GM21619 (cell line): ENCODE results near the gene TNFAIP2.

Experiments used
- ATAC-seq: cut with Tn5 transposase; IDR thresholded peaks from one replicate; pipeline ENCODE4 v1.9.1; 2021; ENCODE audit not compliant: unreplicated experiment

Gene TNFAIP2

DNA sequence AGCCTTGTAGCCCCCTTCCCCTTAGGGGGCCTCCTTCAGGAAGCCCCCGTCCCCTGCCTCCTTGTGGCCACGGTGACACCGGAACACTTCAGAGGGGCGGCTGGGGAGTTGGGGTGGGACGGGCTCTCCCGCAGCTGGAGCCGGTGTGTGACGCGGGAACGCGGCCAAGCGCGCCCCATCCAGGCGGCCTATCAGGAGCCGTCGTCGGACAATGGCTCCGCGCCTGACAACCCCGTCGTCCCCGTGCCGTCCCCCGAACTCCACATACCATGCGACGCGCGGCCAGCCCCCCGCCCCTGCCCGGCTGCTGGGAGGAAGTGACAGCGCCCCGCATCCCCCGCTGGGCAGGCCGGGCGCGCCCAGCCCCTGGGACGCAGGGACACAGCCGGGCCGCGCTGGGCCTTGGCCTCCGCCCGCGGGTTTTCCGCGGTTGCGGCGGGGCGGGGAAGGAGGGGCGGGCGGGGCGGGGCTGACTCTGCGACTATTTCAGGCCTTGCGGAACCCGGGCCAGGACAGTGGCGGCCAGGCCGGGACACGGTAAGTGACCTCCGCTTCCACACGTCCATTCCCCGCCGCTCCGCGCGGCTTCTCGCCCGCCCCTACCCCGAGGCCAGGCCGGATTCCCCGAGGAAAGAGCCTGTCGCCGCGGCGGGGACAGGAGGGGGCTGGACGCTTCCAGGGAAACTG, at the start of gene TNFAIP2:
TNFAIP2 (plus strand) TSS at position 515 of the 687 bp plus-strand sequence. CDS start 2,997 bp downstream, outside the sequence.
- ATAC-seq = no peak

DNA sequence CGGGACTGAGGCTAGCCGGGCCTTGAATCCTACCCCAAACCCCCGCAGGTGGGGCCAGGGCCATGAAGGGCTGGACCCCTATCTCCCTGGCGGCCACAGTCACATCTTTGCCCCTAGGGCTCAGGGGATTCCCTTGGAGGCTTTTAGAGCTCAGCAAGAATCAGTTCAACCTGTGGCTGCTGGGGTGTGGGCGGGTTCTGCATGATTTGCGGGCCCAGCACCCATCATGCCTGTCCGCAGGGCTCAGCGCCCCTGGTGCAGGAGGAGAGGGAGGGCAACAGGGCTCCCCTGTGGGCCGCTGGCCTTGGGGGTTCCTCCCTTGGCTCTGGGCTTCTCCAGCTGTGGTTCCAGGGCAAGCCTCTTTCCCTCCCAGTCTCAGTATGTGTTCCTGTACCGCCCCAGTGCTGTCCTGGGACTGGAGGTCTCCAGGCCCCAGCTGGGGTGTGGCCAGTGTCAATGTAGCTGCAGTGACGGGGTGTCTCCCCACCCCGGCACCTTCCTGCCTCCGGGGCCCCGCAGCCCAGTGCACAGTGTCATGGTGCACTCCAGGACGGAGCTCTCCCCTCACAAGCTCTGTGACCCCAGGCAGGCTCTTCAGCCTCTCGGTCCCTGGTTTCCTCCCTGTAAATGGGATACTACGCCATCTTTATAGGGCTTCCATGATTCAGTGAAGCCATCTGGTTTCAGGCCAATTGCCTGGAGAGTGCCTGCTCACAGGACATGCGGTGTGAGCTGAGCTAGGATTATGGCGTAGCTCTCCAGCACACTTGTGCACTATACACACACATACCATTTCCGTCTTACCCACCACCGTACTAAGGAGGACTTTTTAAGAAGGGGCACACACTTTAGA, 49.2 kb upstream of the TNFAIP2 start:
- no peak for ATAC-seq

DNA sequence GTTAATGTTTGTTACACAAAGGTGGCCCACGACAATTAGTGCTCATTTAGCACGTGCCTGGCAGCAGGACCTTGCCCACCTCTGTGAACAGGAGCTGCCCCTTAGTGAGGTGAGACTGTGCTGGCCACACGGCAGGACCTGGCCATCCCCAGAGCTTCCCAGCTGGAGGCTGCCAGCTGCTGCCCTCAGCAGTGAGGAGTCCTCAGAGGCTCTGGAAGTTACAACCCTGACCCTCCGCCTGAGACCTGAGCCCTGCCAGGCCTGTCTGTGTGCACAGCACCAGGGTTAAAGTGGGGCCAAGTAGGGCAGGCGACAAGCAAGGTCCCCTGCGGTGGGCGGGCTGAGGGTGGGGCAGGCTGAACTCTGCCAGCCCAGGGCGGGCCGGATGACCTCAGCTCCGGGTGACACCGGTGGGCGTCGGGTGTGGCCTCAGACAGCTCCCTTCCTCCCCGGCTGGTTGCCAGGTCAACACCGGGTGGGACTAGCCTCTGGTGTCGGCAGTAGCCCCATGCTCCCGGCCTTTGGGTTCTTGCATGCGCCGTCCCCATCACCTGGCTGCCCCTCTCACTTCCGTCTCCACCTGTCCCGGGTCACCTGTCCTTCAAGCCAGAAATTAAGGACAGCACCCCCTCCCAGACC, 48.4 kb upstream of the TNFAIP2 start:
- ATAC-seq = no peak

DNA sequence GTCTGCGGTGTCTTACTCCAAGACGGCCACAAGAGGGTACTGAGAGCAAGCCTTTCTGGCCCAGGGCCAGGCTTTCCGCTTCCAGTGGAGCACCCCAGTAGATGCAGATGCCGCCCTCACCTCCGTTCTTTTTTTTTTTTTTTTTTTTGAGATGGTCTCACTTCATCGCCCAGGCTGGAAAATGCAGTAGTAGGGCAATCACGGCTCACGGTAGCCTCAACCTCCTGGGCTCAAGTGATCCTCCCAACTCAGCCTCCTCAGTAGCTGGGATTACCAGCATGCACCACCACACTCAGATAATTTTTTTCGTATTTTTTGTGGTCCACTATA, 44.9 kb upstream of the TNFAIP2 start:
- no peak for ATAC-seq

DNA sequence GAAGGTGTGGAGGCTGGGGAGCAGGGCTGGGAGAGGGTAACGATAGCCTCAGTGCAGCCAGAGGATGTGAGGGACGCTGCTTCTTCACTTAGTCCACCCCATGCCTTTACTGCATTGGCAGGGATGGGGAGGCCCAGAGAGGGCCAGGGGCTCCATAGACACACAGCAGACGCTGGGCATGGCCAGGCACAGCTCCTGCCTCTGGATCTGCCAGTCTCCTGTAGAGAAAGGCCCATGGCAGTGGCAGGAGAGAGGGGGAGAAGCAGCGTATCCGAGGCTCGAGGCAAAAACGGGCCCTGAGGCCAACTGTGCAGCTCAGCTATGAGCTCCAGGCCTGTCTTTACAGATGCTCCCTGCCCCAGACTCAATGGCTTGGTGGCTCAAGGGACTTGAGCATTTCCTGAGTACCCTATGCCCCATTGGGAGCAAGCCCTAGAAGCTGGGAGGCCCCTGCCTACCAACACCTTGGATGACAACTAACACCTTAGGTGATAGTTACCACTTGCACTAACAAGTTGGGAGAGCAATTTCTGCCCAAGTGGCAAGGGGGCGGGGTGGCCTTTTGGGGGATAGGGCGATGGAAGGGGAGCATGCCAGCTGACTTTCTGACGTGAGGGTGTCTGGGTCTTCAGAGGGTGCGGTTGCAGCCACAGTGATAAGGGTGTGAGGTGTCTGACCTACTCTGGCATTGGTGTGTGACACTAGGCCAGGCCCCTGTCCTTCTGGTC, 44.2 kb upstream of the TNFAIP2 start:
- ATAC-seq = no peak

DNA sequence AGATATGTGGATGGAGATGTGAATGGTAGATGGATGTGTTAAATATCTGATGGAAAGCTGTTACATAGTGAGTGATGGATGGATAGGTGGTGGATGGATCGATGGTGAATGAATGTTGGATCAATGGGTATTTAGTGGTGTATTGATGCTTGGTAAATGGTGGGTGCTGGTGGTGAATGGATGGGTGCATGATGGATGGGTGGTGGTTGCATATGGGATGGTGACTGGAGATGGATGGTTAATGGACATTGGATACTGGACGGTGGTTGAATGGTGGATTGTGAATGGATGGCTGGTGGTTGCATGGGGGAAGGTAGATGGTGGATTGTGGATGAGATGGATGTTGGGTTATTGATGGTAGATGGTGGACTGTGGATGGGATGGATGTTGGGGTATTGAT, 41.3 kb upstream of the TNFAIP2 start:
- no peak for ATAC-seq

DNA sequence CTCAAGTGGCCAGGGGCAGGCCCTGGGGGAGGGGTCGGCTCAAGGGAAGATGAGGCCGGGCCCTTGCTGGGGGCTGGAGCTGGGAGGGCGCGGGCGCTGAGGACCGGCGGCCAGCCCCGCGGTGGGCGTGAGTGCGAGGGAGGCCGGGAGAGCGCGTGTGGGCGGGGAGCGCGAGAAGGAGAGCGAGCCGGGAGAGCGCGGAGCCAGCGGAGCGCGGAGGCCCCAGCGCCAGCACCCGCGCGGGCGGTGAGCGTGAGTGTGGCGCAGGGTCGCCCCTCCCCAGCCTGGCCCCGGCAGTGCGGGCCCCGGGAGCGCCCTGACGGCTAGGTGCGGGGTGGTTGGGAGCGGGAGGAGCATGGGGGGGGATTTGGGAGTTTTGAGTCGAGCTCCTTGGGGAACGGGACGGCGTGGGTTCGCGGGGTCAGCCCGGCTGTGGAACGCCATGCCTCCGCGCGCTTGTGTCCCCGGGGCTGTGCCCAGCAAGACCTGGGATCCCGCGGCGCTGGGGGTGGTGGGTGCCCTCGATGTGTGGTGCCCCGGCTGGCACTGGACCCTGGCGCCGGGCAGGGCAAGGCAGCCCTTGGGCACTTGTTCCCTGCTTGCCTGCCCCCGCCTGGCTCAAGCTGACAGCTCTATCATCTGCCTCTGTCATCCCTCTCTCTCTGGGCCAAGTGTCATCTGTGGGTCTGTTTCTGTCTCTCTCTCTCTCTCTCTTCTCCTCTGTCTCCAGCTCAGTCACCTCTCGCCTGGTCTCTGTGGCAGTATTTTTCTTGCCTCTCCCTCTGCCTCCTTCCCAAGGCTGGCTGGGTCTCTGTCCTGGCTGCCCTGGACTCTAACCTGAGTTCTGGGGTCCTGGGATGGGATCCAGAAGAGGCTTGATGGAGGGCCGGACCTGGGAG, 39.0 kb upstream of the TNFAIP2 start, which contains the start of gene LBHD2:
LBHD2 (plus strand) TSS at position 190 of the 899 bp plus-strand sequence. CDS start 1,803 bp downstream, outside the sequence.
- no peak for ATAC-seq

DNA sequence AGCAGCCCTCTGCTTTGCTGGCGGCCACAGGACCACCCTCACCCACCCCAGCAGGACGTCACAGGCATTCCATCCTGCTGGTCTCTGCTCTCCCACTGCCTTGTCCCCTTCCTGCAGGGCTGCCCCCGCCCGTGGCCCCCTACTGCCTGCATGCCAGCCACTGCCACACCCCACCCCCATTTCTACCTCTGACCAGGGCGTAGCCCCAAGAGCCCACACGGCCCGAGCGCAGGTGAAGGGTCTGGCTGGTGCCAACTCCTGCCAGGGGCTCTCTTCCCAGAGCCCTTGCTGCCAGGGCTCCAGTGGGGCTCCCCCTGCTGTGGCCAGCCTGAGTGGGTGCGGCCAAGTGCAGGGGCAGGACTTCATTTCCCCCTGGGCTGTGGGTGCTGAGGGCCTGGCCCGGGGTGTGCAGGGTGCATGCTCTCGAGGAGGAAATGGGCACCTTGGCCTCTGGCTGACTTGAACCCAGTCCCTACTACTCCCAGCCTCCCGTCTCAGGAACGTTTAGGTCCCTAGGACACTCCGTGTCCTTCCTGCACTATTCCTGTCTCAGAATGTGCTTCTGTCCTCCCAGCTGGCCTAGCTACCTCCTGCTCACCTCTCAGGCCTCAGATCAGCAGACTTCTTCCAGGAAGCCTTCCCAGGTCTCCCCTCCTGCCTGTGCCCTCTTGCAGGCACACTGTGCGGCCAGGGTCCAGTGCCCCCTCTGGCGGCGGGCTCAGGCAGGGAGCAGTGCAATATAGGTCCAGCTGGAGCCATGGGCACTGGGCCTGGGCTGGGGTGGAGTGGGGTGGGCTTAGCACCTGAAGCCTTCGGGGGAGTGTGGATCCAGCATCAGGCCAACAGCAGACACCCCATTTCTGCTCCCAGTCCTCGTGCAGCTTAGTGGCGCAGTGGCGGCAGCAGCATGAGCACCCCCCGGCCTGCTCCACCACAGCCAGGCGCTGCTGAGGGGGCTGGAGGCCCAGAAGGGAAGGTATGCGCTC, 37.9 kb upstream of the TNFAIP2 start:
- no peak for ATAC-seq

GRCh38 chr14:103086771-103087342, 36.4 kb upstream of the TNFAIP2 start:
- ATAC-seq = no peak

GRCh38 chr14:103087343-103087835, 35.9 kb upstream of the TNFAIP2 start:
- no peak for ATAC-seq

GRCh38 chr14:103088921-103089320, 34.3 kb upstream of the TNFAIP2 start:
- no peak for ATAC-seq

DNA sequence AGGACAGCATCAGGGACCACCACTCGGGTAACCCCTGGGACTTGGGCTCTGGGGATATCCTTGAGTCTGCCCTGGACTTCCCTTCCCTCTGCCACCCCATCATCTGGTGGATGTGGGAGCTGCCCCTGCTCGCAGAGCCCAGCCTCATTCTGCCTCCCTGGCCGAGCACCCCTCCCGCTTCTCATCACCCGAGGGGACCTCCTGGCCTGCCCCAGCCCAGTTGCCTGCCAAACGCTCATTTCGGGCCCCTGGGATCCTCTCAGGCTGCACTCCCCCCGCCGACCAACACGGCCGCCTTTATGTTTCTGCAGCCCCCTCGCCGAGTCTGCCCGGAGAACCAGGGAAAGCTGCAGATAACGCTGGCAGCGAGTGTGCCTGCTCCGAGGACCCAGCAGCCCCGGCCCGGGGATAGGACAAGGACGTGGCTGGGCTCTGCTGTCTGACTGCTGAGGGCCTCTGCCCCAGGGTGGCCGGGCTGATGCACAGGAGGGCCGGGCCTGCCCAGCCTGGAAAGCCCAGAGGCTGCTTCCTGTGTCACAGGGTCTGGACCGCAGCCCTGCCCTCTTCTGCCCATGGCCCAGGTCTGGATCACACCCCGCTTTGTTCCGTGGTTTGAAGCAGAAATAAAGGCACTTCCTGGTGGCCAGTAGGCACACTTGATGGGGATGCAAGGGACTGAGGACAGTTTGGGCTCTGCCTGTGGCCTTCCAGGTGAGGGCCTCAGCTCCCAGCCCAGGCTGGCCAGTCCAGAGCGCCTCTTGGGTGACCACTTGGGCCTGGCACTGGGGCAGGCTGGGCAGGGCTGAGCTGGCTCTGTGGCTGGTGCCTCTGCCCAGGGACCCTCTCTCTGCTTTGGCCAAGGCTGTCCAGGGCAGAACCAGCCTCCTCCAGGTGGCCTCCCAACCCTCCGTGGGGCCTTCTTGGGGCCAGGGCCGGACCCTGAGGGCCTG, 33.6 kb upstream of the TNFAIP2 start:
- ATAC-seq = no peak

GRCh38 chr14:103090481-103091020, 32.7 kb upstream of the TNFAIP2 start:
- ATAC-seq = no peak

GRCh38 chr14:103091041-103091882, 32.0 kb upstream of the TNFAIP2 start:
- ATAC-seq = peak; percentile 49

- no peak for ATAC-seq
Measured at GRCh38 chr14:103091883-103092222, 31.4 kb upstream of the TNFAIP2 start.

GRCh38 chr14:103093856-103094405, 29.3 kb upstream of the TNFAIP2 start:
- no peak for ATAC-seq
